ENCODE data around the gene ACOXL.
"Not testable (repeated sequence)": the region's sequence is repeated elsewhere in the genome, so short reads cannot be mapped to it uniquely, and the experiment has no call there.

ACOXL gene

DNA sequence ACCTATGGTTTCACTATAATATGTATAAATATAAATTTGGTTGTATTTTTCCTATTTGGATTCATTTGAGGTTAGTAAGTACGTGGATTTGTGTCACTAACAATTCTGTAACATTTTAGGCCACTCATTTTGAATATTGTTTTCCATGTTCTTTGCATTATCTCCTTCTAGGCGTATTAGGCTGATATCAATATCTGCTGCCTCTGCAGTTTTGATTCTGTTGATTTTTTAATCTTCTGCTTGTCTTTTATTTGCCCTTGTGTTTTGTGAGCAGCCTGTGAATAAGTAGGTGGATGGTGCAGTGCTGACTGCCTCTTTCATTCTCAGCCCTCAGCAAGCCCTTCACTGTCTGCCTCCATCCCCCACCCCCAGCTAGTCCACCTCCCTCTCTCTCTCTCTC, 222.7 kb downstream of the ACOXL start:
- no peak overlapping the region for H3K27ac ChIP-seq
- TF ChIP-seq, protein P1, sequence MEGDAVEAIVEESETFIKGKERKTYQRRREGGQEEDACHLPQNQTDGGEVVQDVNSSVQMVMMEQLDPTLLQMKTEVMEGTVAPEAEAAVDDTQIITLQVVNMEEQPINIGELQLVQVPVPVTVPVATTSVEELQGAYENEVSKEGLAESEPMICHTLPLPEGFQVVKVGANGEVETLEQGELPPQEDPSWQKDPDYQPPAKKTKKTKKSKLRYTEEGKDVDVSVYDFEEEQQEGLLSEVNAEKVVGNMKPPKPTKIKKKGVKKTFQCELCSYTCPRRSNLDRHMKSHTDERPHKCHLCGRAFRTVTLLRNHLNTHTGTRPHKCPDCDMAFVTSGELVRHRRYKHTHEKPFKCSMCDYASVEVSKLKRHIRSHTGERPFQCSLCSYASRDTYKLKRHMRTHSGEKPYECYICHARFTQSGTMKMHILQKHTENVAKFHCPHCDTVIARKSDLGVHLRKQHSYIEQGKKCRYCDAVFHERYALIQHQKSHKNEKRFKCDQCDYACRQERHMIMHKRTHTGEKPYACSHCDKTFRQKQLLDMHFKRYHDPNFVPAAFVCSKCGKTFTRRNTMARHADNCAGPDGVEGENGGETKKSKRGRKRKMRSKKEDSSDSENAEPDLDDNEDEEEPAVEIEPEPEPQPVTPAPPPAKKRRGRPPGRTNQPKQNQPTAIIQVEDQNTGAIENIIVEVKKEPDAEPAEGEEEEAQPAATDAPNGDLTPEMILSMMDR (conservative IDR thresholded peaks at IDR 0.05), result no peak

DNA sequence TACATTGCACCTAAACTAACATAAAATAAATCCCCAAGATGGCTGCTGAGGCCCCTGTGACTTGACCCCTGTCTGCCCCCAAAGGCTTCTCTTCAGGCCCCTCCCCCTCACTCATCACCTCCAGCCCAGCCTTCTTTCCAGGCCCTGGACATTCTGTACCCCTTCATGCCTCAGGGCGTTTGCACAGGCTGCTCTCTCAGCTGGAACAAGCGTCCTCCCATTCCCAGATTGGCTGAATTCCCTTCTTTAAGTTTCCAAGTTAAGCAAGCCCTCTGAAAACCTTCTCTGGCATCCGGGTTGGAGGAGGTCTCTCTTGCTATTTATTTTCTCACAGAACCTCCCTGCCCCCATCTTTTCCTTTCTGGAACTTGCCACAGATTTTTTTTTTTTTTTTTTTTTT, 223.2 kb downstream of the ACOXL start:
- TF ChIP-seq, protein P1 (conservative IDR thresholded peaks at IDR 0.05), result no peak
- no peak overlapping the region for H3K27ac ChIP-seq

DNA sequence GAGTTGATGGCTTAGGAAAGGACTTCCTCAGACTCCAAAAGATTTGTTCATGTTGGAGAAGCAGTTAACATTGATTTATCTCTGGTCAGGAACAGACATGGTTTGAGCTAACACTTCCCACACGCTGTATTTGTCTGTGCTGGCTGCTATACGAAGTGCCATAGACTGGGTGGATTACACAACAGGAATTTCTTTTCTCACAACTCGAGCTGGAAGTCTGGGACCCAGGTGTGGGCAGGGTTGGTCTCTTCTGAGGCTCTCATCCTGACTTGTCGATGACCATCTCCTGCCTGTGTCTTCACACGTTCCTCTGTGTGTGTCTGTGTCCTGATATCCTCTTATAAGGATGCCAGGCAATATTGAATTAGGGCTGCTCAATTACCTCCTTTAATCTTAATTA, 224.9 kb downstream of the ACOXL start:
- no peak overlapping the region for H3K27ac ChIP-seq
- TF ChIP-seq, protein P1 (conservative IDR thresholded peaks at IDR 0.05), result no peak

DNA sequence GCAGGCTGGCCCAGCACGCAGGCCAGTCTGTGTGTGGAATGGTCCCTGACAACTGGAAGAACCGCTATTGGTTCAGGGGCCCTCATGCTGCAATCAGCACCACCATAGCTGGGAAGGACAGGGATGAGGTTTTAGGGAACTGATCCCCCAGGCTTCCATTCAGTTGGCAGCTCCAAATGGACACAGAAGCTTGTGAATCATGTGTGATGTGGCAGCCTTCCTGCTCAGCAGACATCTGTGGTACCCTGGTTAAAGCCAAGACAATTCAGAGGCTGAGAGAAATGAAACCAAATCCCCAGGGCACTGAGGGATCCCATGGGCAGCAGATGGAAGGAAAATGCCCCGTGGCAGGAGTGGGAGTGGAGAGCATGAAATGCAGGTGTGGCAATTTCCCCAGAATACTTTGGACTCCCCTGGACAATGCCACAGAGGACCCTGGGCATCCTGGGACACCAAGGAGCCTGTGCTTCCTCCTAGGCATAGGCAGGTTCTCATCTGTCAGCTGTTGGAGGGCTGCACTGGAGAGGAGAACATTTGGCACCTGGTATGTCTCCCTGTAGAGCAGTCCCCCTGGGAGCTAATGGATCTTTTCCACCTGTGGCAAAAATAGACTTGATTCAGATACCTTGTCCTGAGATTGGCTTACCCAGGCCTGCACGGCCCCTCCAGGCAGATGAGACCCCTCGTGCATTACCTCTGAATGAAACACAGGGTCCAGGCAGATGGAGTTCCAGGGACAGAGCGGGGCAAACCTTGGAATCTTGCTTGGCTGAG, 226.2 kb downstream of the ACOXL start:
- TF ChIP-seq, protein P1 (conservative IDR thresholded peaks at IDR 0.05), result no peak
- H3K27ac ChIP-seq, result no peak overlapping the region

GRCh38 chr2:110959198-110959597, 226.8 kb downstream of the ACOXL start:
- no peak overlapping the region for H3K27ac ChIP-seq
- TF ChIP-seq, protein P1 (conservative IDR thresholded peaks at IDR 0.05), result no peak

- TF ChIP-seq, protein P1 (conservative IDR thresholded peaks at IDR 0.05), result no peak
- H3K27ac ChIP-seq, result no peak overlapping the region
Measured at GRCh38 chr2:110960281-110960680, 227.9 kb downstream of the ACOXL start.

DNA sequence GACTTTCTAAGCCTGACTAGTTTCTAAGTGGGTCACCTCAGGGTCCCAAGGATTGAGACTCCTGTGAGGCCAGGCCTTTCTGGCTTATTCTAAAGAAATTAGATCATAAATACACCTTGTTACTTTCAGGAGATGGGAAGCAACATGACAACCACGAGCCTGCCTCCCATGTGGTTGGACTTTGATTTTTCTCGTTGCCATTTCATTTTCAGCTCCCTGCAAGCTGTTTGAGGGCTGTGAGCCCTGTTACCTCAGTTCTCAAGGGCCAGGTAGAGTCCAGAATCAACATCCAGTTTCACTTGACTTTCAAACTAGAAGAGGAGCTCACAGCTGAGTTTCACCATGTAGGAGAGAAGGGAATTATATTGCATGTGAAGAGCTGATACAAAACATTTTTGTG, 228.6 kb downstream of the ACOXL start:
- TF ChIP-seq, protein P1 (conservative IDR thresholded peaks at IDR 0.05), result no peak
- H3K27ac ChIP-seq, result no peak overlapping the region

- H3K27ac ChIP-seq, result not testable (repeated sequence)
Measured at GRCh38 chr2:110961643-110962042, 229.3 kb downstream of the ACOXL start.

Data from VCaP (cell line).